HEK293 (cell line): ENCODE results near the gene TMEM238.

Experiments
- CTCF ChIA-PET: fragments of 350-600 bp; formaldehyde crosslinking; extraction: SDS; loops from one replicate; lab custom pipeline; 2021; ENCODE audit warnings: antibody characterized with exemption; lab: Yijun Ruan, JAX
- POLR2A ChIA-PET: fragments of 300-600 bp; formaldehyde crosslinking; extraction: SDS; loops from one replicate; lab custom pipeline; 2020; ENCODE audit warnings: antibody characterized with exemption, inconsistent platforms; lab: Yijun Ruan, JAX
- H3K27ac ChIP-seq: fragments of 200-500 bp; sonication (Bioruptor generic); 2 replicates; pipeline ENCODE4 v1.5.1; 2014; ENCODE audit warnings: low read depth, low read length, control low read depth, inconsistent platforms; ENCODE audit errors: extremely low read depth
- H3K36me3 ChIP-seq, 2 experiments: fragments of 200-500 bp in 1 of 2; sonication (Bioruptor generic) in 1 of 2; 1 replicate in 1 of 2; 2 replicates in 1 of 2; pipeline ENCODE4 v1.5.1; 2014 to 2017; ENCODE audit warnings: inconsistent platforms in 2 of 2, low read length in 2 of 2; ENCODE audit not compliant: control insufficient read depth in 2 of 2, insufficient read depth in 1 of 2
- H3K4me1 ChIP-seq: fragments of 200-500 bp; sonication (Bioruptor generic); 2 replicates; pipeline ENCODE4 v1.5.1; 2014; ENCODE audit warnings: mild to moderate bottlenecking, low read length, inconsistent platforms; ENCODE audit not compliant: control insufficient read depth, insufficient read depth
- H3K4me3 ChIP-seq: 2 replicates; pipeline ENCODE4 v1.5.1; 2011; ENCODE audit warnings: low read depth, mild to moderate bottlenecking, control low read depth, low read length, moderate library complexity
- H3K9me3 ChIP-seq: fragments of 200-500 bp; sonication (Bioruptor generic); 2 replicates; pipeline ENCODE4 v1.5.1; 2014; ENCODE audit warnings: low read depth, low read length, inconsistent platforms; ENCODE audit not compliant: control insufficient read depth, insufficient read depth
- CTCF ChIP-seq: fragments of 450-650 bp; formaldehyde crosslinking; IDR thresholded peaks from 2 replicates; pipeline ENCODE4 v1.5.1; 2016; ENCODE audit warnings: missing biosample characterization, missing genetic modification characterization
- GLIS1 ChIP-seq: fragments of 450-650 bp; formaldehyde crosslinking; IDR thresholded peaks from 2 replicates; pipeline ENCODE4 v1.5.1; 2016; ENCODE audit warnings: missing biosample characterization, missing genetic modification characterization
- KLF7 ChIP-seq: fragments of 450-650 bp; formaldehyde crosslinking; IDR thresholded peaks from 2 replicates; pipeline ENCODE4 v1.5.1; 2016; ENCODE audit warnings: missing biosample characterization, missing genetic modification characterization, borderline replicate concordance
- RBAK ChIP-seq: fragments of 450-650 bp; formaldehyde crosslinking; IDR thresholded peaks from 2 replicates; pipeline ENCODE4 v1.5.1; 2016; ENCODE audit warnings: missing biosample characterization, missing genetic modification characterization
- SP2 ChIP-seq: fragments of 450-650 bp; formaldehyde crosslinking; IDR thresholded peaks from 2 replicates; pipeline ENCODE4 v1.5.1; 2016; ENCODE audit warnings: missing biosample characterization, missing genetic modification characterization
- ZBTB1 ChIP-seq: fragments of 450-650 bp; formaldehyde crosslinking; IDR thresholded peaks from 2 replicates; pipeline ENCODE4 v1.5.1; 2016; ENCODE audit warnings: missing biosample characterization, missing genetic modification characterization
- ZBTB49 ChIP-seq: fragments of 450-650 bp; formaldehyde crosslinking; IDR thresholded peaks from 2 replicates; pipeline ENCODE4 v1.5.1; 2016; ENCODE audit warnings: missing biosample characterization, missing genetic modification characterization, low read depth
- ZFP37 ChIP-seq: fragments of 450-650 bp; formaldehyde crosslinking; IDR thresholded peaks from 2 replicates; pipeline ENCODE4 v1.5.1; 2016; ENCODE audit warnings: missing biosample characterization, missing genetic modification characterization
- ZFP69B ChIP-seq: fragments of 450-650 bp; formaldehyde crosslinking; IDR thresholded peaks from 2 replicates; pipeline ENCODE4 v1.5.1; 2016; ENCODE audit warnings: missing biosample characterization, missing genetic modification characterization
- ZNF214 ChIP-seq: fragments of 450-650 bp; formaldehyde crosslinking; IDR thresholded peaks from 2 replicates; pipeline ENCODE4 v1.5.1; 2017; ENCODE audit warnings: missing biosample characterization, mild to moderate bottlenecking, missing genetic modification characterization, borderline replicate concordance
- ZNF366 ChIP-seq: fragments of 450-650 bp; formaldehyde crosslinking; conservative IDR thresholded peaks from 2 replicates; pipeline ENCODE4 v1.5.1; 2016; ENCODE audit warnings: missing biosample characterization, missing genetic modification characterization
- ZNF394 ChIP-seq: fragments of 450-650 bp; formaldehyde crosslinking; IDR thresholded peaks from 2 replicates; pipeline ENCODE4 v1.5.1; 2016; ENCODE audit warnings: missing biosample characterization, missing genetic modification characterization, mild to moderate bottlenecking, moderate library complexity, borderline replicate concordance
- ZNF423 ChIP-seq: fragments of 450-650 bp; formaldehyde crosslinking; IDR thresholded peaks from 2 replicates; pipeline ENCODE4 v1.5.1; 2016; ENCODE audit warnings: missing biosample characterization, missing genetic modification characterization
- ZNF558 ChIP-seq: fragments of 450-650 bp; formaldehyde crosslinking; IDR thresholded peaks from 2 replicates; pipeline ENCODE4 v1.5.1; 2016; ENCODE audit warnings: missing biosample characterization, missing genetic modification characterization
- ZNF580 ChIP-seq: fragments of 450-650 bp; formaldehyde crosslinking; IDR thresholded peaks from 2 replicates; pipeline ENCODE4 v1.5.1; 2016; ENCODE audit warnings: missing biosample characterization, missing genetic modification characterization
- ZNF629 ChIP-seq: fragments of 450-650 bp; formaldehyde crosslinking; IDR thresholded peaks from 2 replicates; pipeline ENCODE4 v1.5.1; 2017; ENCODE audit warnings: missing biosample characterization, missing genetic modification characterization
- ZNF639 ChIP-seq: fragments of 450-650 bp; formaldehyde crosslinking; IDR thresholded peaks from 2 replicates; pipeline ENCODE4 v1.5.1; 2016; ENCODE audit warnings: missing biosample characterization, missing genetic modification characterization
- ZNF747 ChIP-seq: fragments of 450-650 bp; formaldehyde crosslinking; IDR thresholded peaks from 2 replicates; pipeline ENCODE4 v1.5.1; 2016; ENCODE audit warnings: missing biosample characterization, missing genetic modification characterization
- ZNF792 ChIP-seq: fragments of 450-650 bp; formaldehyde crosslinking; IDR thresholded peaks from 2 replicates; pipeline ENCODE4 v1.5.1; 2016; ENCODE audit warnings: missing biosample characterization, missing genetic modification characterization
- ZSCAN16 ChIP-seq: fragments of 450-650 bp; formaldehyde crosslinking; IDR thresholded peaks from 2 replicates; pipeline ENCODE4 v1.5.1; 2016; ENCODE audit warnings: missing biosample characterization, missing genetic modification characterization
- ZSCAN30 ChIP-seq: fragments of 450-650 bp; IDR thresholded peaks from 2 replicates; pipeline ENCODE4 v1.5.1; 2018; ENCODE audit warnings: missing biosample characterization, mild to moderate bottlenecking, missing genetic modification characterization, moderate library complexity

Gene TMEM238

GRCh38 chr19:55350620-55351315 is 33.3 kb downstream of the TMEM238 start:
- Histone ChIP-seq H3K9me3 (no peaks in the 10 kb centered on the region), H3K4me3 (no peak overlapping the region), H3K36me3 (peaks cover 0 to 17% of the 10 kb centered on the region in 2 experiments; a peak in 2 of 3 replicates), H3K27ac (no peak overlapping the region), H3K4me1 (peaks cover 8% of the 10 kb centered on the region; the same call in 1 of the 2 replicates)
- ChIA-PET POLR2A (interaction anchor here (0.6 to 7.7 kb wide), 6 partner anchors 12 to 91 kb away, joined by 3 to 95 read pairs (median 3); partner anchors contain the start of genes IL11, KMT5C and PPP6R1), CTCF (interaction anchor here (0.5 to 3.8 kb wide), 6 partner anchors 11 to 256 kb away, joined by 3 to 22 read pairs (median 3); partner anchors contain the start of genes GARIN5B and KMT5C)
- TF ChIP-seq ZNF366 (no peak), RBAK (tag by site-specific recombination) (no peak), ZNF792 (tag by site-specific recombination) (no peak), ZNF558 (no peak), ZNF214 (tag by site-specific recombination) (no peak), CTCF (tag by site-specific recombination) (no peak), ZFP37 (tag by site-specific recombination) (no peak), ZBTB1 (tag by site-specific recombination) (no peak), ZNF580 (tag by site-specific recombination) (no peak), ZBTB49 (tag by site-specific recombination) (no peak), ZNF394 (tag by site-specific recombination) (no peak), ZNF747 (tag by site-specific recombination) (no peak), ZNF639 (tag by site-specific recombination) (no peak), ZNF423 (tag by site-specific recombination) (no peak), ZSCAN30 (tag by site-specific recombination) (no peak), GLIS1 (tag by site-specific recombination) (no peak)

- CTCF ChIA-PET, result interaction anchor here (0.6 to 3.8 kb wide), 3 partner anchors 10 to 207 kb away, joined by 4 to 22 read pairs (median 6); no protein-coding TSS in a partner anchor
- H3K4me3 ChIP-seq, result no peak overlapping the region
- no peak overlapping the region for H3K27ac ChIP-seq
- H3K4me1 ChIP-seq, result peaks cover 5% of the 10 kb centered on the region; the same call in 1 of the 2 replicates
- peaks cover 0 to 38% of the 10 kb centered on the region in 2 experiments; a peak in 2 of 3 replicates for H3K36me3 ChIP-seq
- H3K9me3 ChIP-seq, result no peaks in the 10 kb centered on the region
- POLR2A ChIA-PET, result interaction anchor here (0.6 to 7.7 kb wide), 9 partner anchors 9 to 89 kb away, joined by 3 to 95 read pairs (median 4); partner anchors contain the start of genes BRSK1, KMT5C, PPP6R1 and RPL28
- TF ChIP-seq SP2 (tag by site-specific recombination) (no peak), KLF7 (no peak), ZNF629 (tag by site-specific recombination) (no peak), ZSCAN16 (tag by site-specific recombination) (no peak), ZFP69B (no peak)
Observed at GRCh38 chr19:55348317-55349034, 35.6 kb downstream of the TMEM238 start.
